GM19452 (cell line): Measurements from ENCODE around the gene KIFC1.
A peak's percentile ranks its signal among the peaks of the same experiment; 100 is the strongest.

Experiments used
- ATAC-seq: cut with Tn5 transposase; IDR thresholded peaks from one replicate; pipeline ENCODE4 v1.9.1; 2021; ENCODE audit not compliant: unreplicated experiment

Gene KIFC1

GRCh38 chr6:33424855-33425667, 33.4 kb downstream of the KIFC1 start:
- no peak for ATAC-seq

DNA sequence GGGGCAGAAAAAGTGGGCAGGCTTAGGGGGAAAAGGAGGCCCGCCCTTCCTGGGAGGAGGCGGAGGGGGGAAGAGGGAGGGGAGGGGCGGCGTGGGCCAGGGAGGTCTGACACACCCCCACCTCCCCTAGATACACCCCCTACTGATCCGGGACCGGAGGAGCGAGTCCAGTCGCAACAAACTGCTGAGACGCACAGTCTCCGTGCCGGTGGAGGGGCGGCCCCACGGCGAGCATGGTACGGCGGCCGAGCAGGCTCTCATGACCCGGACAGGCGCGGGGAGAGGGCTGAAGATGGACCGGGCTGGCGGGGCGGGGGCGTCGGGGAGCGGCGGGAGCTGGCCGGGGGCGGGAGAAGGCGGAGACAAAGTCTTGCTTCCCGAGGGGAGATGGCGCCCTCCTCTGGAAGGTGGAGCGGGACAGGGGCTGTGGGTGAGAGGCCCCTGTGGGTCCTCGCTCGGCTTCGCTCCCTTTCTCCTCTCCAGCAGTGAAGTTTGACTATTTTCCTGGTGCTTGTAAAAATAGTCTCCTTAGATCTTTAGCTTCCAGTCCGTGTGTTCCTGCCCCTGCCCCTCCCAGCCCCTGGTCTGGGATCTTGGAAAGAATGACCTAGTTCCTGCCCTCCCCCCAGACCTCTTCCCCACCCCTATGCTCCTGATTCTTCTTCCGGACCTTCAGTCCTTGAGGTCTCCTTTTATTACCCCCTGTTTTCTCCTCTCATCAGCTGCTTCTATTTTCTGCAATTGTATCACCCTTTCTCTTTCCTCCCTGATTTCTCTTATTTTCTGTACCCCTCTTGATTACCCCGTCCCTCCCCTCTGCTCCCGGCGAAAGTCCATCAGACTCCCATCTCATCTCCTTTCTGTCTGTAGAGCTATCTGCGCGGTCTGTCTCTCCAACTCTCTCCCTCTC, 34.3 kb downstream of the KIFC1 start:
- peak; percentile 38 for ATAC-seq

GRCh38 chr6:33426590-33427511, 35.2 kb downstream of the KIFC1 start:
- ATAC-seq = no peak

GRCh38 chr6:33427585-33428223, 36.1 kb downstream of the KIFC1 start:
- no peak for ATAC-seq

DNA sequence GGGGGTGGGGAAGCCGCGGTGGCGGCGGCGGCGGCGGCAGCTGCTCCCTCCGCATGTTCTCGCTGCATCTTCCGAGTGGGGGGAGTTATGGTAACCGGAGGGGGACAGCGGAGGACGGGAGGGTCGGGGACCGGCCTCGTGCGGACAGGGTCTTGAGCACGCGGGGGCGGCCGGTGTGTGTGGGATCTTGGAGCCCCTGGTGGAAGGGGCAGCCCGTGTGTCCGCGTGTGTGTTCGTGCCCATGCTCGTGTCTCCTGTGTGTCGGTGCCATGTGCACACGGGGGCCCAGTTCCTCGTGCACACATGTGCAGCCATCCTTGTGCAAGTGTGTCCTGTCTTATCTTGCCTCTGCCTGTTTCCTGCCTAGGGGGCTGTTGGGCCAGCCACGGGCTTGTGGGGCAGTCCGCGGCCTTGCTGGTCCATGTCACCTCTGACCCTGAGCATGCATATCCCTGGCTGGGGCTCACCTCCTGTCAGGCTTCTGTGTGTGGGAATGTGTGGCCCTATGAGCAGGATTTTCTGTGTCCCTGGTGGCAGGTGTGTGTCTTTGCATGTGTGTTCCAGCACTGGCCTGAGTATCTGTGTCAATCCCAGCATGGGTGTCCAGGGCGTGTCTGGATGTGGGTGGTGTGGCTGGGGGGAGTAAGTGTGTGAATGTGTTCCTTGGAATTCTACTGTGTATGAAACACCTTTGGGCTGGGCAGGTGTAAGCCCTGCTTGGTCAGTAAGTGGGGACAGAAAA, 36.8 kb downstream of the KIFC1 start:
- ATAC-seq = no peak

- ATAC-seq = no peak
Observed at GRCh38 chr6:33428966-33429749, 37.5 kb downstream of the KIFC1 start.

DNA sequence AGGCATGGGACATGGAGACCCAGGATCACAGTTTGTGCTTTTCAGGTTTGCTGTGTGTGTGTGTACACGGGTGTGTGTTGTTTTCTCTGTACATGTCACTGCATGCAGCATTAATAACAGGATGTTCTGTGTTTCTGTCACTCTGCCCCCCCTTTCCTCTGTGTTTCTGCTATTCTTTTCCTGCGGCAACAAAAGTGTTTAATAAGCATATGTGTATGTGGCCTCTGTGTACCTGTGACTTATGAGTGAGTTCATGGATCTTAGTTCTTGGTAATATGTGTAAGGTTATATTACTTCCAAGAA, 38.1 kb downstream of the KIFC1 start:
- ATAC-seq = no peak

GRCh38 chr6:33430334-33430733, 38.7 kb downstream of the KIFC1 start:
- ATAC-seq = no peak

GRCh38 chr6:33430991-33431879, 39.6 kb downstream of the KIFC1 start:
- ATAC-seq = no peak

GRCh38 chr6:33431880-33432541, 40.4 kb downstream of the KIFC1 start:
- no peak for ATAC-seq

GRCh38 chr6:33432546-33432945, 40.9 kb downstream of the KIFC1 start:
- no peak for ATAC-seq

GRCh38 chr6:33433001-33433543, 41.4 kb downstream of the KIFC1 start:
- no peak for ATAC-seq

DNA sequence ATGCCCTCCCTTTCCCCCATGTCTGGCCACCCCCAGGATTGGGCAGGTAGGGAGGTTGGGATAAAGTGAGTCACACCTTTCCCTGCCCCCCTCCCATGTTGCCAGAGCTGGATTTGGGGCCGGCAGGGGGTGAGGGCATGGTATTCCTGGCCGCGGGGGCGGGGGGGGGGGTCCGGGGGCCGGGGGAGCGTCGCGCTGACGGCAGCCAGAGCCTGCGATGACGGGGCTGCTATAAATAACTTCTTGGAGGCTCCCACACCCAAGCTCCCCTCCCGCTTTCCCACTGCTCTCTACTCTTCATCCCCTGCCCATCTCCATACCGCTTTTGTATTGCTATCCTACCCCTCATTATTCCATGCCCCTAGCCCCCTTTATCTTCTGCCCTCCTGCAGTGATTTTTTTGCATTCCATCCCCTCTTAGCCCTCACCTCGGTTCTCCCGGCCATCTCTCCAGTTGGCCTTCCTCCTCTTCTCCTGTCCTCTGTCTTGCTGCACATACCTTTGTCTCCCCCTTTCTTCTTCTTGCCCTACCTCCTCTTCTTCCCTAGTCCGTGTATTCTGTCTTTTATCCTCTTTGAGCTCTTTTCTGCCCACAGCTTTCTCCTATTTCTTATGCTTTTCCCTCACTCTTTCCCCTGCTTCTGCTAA, 42.0 kb downstream of the KIFC1 start:
- ATAC-seq = no peak

DNA sequence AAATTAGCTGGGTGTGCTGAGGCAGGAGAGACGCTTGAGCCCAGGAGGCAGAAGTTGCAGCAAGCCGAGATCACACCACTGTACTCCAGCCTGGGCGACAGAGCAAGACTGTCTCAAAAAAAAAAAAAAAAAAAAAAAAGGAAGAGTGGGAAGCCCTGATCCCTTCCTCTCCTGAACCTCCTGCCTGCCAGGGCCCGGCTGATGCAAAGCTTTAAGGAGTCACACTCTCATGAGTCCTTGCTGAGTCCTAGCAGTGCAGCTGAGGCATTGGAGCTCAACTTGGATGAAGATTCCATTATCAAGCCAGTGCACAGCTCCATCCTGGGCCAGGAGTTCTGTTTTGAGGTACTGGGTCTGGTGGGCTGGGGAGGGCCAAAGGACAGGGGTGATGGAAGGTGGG, 43.3 kb downstream of the KIFC1 start:
- ATAC-seq = no peak

- ATAC-seq = no peak
Observed at GRCh38 chr6:33437666-33438065, 46.0 kb downstream of the KIFC1 start.

GRCh38 chr6:33438978-33439594, 47.5 kb downstream of the KIFC1 start:
- ATAC-seq = no peak
